HEK293T (cell line): ENCODE measurements around the gene EIF4EBP3.
"Not testable (repeated sequence)": the region's sequence is repeated elsewhere in the genome, so short reads cannot be mapped to it uniquely, and the experiment has no call there.

Source experiments
- CTCF ChIA-PET: fragments of 350-600 bp; formaldehyde crosslinking; extraction: SDS; loops from one replicate; lab custom pipeline; 2021; ENCODE audit warnings: antibody characterized with exemption, inconsistent platforms; lab: Yijun Ruan, JAX
- POLR2A ChIA-PET: fragments of 350-600 bp; formaldehyde crosslinking; extraction: SDS; loops from one replicate; lab custom pipeline; 2020; ENCODE audit warnings: antibody characterized with exemption, inconsistent platforms; lab: Yijun Ruan, JAX
- DNase-seq: peaks from one replicate; pipeline ENCODE4 v3.0.0; 2012; ENCODE audit warnings: mixed read lengths; ENCODE audit errors: extremely low spot score
- ARNT ChIP-seq: fragments of 450-650 bp; IDR thresholded peaks from 2 replicates; pipeline ENCODE4 v1.6.1; 2017; ENCODE audit warnings: mild to moderate bottlenecking
- BHLHE40 ChIP-seq: fragments of 450-650 bp; IDR thresholded peaks from 2 replicates; pipeline ENCODE4 v1.6.1; 2016; ENCODE audit warnings: mild to moderate bottlenecking, moderate library complexity, borderline replicate concordance
- CTBP1 ChIP-seq: fragments of 450-650 bp; IDR thresholded peaks from 2 replicates; pipeline ENCODE4 v1.6.1; 2016; ENCODE audit warnings: borderline replicate concordance
- ELF4 ChIP-seq: fragments of 450-650 bp; IDR thresholded peaks from 2 replicates; pipeline ENCODE4 v1.6.1; 2017; ENCODE audit warnings: antibody characterized with exemption
- FOXA1 ChIP-seq: fragments of 450-650 bp; IDR thresholded peaks from 2 replicates; pipeline ENCODE4 v1.6.1; 2016; ENCODE audit warnings: mild to moderate bottlenecking
- FOXK2 ChIP-seq: fragments of 450-650 bp; IDR thresholded peaks from 2 replicates; pipeline ENCODE4 v1.6.1; 2016; ENCODE audit warnings: mild to moderate bottlenecking
- FOXM1 ChIP-seq: fragments of 450-650 bp; IDR thresholded peaks from 2 replicates; pipeline ENCODE4 v1.6.1; 2017; ENCODE audit warnings: mild to moderate bottlenecking, borderline replicate concordance
- HDGF ChIP-seq: fragments of 450-650 bp; IDR thresholded peaks from 2 replicates; pipeline ENCODE4 v1.6.1; 2017; ENCODE audit warnings: antibody characterized with exemption, borderline replicate concordance
- L3MBTL2 ChIP-seq: fragments of 450-650 bp; conservative IDR thresholded peaks from 2 replicates; pipeline ENCODE4 v1.6.1; 2016; ENCODE audit warnings: mild to moderate bottlenecking
- LEF1 ChIP-seq: fragments of 450-650 bp; IDR thresholded peaks from 2 replicates; pipeline ENCODE4 v1.6.1; 2017; ENCODE audit warnings: mild to moderate bottlenecking, borderline replicate concordance
- NFRKB ChIP-seq: fragments of 450-650 bp; IDR thresholded peaks from 2 replicates; pipeline ENCODE4 v1.6.1; 2016; ENCODE audit warnings: mild to moderate bottlenecking, moderate library complexity
- PKNOX1 ChIP-seq: fragments of 450-650 bp; IDR thresholded peaks from 2 replicates; pipeline ENCODE4 v1.6.1; 2016
- SP1 ChIP-seq: fragments of 450-650 bp; IDR thresholded peaks from 2 replicates; pipeline ENCODE4 v1.6.1; 2017
- SUZ12 ChIP-seq: fragments of 450-650 bp; IDR thresholded peaks from 2 replicates; pipeline ENCODE4 v1.6.1; 2016; ENCODE audit warnings: mild to moderate bottlenecking
- TARDBP ChIP-seq: fragments of 450-650 bp; IDR thresholded peaks from 2 replicates; pipeline ENCODE4 v1.6.1; 2016
- ZNF384 ChIP-seq: fragments of 450-650 bp; IDR thresholded peaks from 2 replicates; pipeline ENCODE4 v1.6.1; 2016

The EIF4EBP3 gene

GRCh38 chr5:140588311-140589070 lies 41.0 kb downstream of the EIF4EBP3 start:
- ChIA-PET POLR2A (no interaction called here), CTCF (interaction anchor here (0.5 kb wide), 1 partner anchor 46 kb away, joined by 4 read pairs; no protein-coding TSS in a partner anchor)
- TF ChIP-seq PKNOX1 (no peak), HDGF (no peak), TARDBP (no peak), ZNF384 (no peak), ARNT (no peak), FOXK2 (no peak), CTBP1 (no peak), FOXM1 (no peak), NFRKB (no peak)
- DNase-seq: no peak

GRCh38 chr5:140590861-140591260 lies 43.4 kb downstream of the EIF4EBP3 start:
- TF ChIP-seq SP1: no peak
- no peak for TF ChIP-seq ELF4
- no peak for TF ChIP-seq FOXK2
- TF ChIP-seq HDGF: no peak
- no peak for TF ChIP-seq CTBP1
- no peak for TF ChIP-seq ZNF384
- TF ChIP-seq PKNOX1: no peak
- no peak for TF ChIP-seq FOXM1
- TF ChIP-seq FOXA1: no peak
- no peak for TF ChIP-seq BHLHE40
- no peak for TF ChIP-seq NFRKB
- no peak for TF ChIP-seq TARDBP
- no peak for TF ChIP-seq ARNT
- TF ChIP-seq L3MBTL2: no peak
- no peak for DNase-seq
- CTCF ChIA-PET: no interaction called here
- POLR2A ChIA-PET: interaction anchor here (1.1 kb wide), 1 partner anchor 57 kb away, joined by 3 read pairs; the partner anchor contains the start of genes IK and NDUFA2

- TF ChIP-seq FOXA1 (no peak), PKNOX1 (no peak), ELF4 (no peak), BHLHE40 (no peak), TARDBP (no peak), SP1 (no peak), ARNT (no peak), SUZ12 (no peak), NFRKB (no peak), FOXK2 (no peak), LEF1 (no peak), ZNF384 (no peak)
- DNase-seq: no peak
- POLR2A ChIA-PET: no interaction called here
- CTCF ChIA-PET: no interaction called here
Measured at GRCh38 chr5:140591747-140592372, 44.4 kb downstream of the EIF4EBP3 start.

- CTCF ChIA-PET, POLR2A ChIA-PET, DNase-seq: not testable (repeated sequence)
Measured at GRCh38 chr5:140593070-140593469, 45.6 kb downstream of the EIF4EBP3 start.

- POLR2A ChIA-PET: no interaction called here
- no peak for DNase-seq
- CTCF ChIA-PET: interaction anchor here (0.6 kb wide), 1 partner anchor 105 kb away, joined by 3 read pairs; no protein-coding TSS in a partner anchor
- no peak for TF ChIP-seq FOXM1
- TF ChIP-seq ARNT: no peak
- TF ChIP-seq NFRKB: no peak
- no peak for TF ChIP-seq SP1
- no peak for TF ChIP-seq ELF4
- TF ChIP-seq FOXA1: no peak
- no peak for TF ChIP-seq PKNOX1
- TF ChIP-seq L3MBTL2: no peak
- no peak for TF ChIP-seq HDGF
- no peak for TF ChIP-seq LEF1
- no peak for TF ChIP-seq FOXK2
- no peak for TF ChIP-seq ZNF384
- no peak for TF ChIP-seq SUZ12
- no peak for TF ChIP-seq CTBP1
- TF ChIP-seq TARDBP: no peak
Measured at GRCh38 chr5:140594169-140594568, 46.7 kb downstream of the EIF4EBP3 start.
